SIG-M5 treated with dmso at 0.1 percent for 504 hours (cell line): ENCODE measurements around the gene FRMD4B.

ENCODE experiments used
- DNase-seq: peaks from one replicate; lab custom pipeline; 2025; ENCODE audit not compliant: unreplicated experiment; lab: John Stamatoyannopoulos, UW

The FRMD4B gene

DNA sequence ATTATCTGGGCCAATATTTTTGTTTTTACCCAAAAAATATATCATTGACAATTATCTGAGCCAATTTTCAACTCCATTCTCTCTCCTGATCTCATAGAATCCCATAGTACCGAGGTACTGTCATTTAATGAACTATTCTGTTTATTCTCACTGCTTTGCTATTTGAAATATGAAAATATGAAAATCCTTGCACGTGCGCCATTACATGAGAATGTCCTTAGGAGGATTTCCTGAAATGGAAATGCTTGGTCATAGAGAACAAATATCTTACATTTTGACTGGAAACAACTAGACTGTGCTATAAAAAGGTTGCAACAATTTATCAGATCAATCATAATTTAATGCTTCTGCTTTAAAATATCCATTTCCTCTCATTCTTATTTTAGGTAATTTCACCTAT lies 18.3 kb downstream of the FRMD4B start:
- DNase-seq, result no peak

DNA sequence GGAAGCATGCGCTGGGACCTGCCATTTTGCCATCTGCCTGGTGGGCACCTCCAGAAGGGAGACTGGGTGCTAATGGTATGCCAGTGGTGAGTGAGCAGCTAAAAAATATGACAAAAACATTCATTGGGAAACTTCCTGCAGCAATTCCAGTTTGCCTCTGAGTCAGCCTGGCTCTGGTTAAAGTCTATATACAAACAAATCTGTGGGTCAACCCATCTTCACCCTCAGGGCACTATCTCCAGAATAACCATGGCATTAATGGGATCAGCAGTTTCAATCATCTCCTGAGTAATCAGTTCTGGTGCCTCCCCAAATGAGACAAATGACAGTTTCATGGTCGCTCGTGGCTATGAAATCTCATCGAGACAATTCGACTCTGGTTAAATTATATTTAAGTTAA lies 21.5 kb downstream of the FRMD4B start:
- DNase-seq, result no peak

DNA sequence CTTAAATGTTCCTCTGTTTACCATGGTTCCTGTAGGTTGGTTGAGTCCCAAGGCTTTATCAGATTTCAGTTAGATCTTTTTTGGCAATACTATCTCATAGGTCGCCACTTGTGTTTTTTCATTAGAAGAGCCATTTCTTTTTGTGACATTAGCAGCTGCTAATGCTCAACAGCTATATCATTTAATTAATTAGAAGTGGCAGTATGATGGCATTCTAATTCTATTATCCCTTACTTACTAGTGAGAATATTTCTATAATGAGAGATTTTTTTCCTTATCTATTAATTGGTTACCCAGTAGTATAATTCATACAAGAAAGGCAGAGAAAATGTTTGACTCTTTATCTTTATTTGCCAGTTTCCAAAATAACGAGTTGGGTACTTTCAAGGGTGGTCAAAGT lies 25.2 kb downstream of the FRMD4B start:
- DNase-seq, result no peak

DNA sequence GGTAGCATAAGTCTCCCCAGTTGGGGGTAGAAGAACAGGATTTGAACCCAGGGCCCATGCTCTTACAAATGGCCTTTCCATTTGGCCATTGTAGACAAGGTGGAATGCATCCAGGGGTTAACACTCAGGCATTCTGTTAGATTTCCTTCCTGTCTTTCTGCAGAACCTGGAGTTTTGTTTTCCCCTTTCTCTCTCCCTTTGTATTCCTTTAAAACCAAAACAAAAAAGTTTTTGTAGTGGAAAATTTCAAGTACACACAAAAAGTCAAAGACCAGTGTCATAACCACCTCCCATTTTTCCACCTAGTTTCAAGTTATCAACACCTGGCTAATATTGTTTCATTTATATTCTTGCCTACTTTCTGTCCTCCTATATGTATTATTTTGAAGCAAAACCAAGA lies 26.0 kb downstream of the FRMD4B start:
- DNase-seq, result no peak

DNA sequence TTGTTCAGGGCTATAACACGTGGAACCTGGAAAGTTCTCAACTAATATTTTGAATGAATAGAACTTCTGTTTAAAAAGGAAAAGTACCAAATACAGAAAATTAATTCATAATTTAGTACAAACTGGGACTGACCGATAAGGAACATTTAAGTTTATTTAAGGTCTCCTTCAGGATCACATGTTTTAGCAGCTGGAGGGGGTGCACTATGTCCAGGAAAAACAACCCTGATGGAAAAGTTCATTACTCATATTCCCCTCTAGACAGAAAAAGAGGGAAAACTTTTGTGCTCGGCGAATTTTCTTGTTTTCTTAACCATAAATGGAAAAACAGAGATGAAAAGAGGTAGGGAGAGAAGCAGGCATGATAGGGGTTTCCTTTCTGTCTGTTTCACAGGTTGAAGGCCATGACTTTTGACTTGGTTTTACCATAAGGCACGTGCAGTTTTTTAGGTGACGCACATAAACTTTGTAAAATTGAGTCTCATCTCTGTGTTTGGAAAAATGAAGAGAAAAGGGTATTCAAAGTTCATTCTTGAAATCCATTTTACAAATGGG lies 26.5 kb downstream of the FRMD4B start:
- DNase-seq, result no peak

DNA sequence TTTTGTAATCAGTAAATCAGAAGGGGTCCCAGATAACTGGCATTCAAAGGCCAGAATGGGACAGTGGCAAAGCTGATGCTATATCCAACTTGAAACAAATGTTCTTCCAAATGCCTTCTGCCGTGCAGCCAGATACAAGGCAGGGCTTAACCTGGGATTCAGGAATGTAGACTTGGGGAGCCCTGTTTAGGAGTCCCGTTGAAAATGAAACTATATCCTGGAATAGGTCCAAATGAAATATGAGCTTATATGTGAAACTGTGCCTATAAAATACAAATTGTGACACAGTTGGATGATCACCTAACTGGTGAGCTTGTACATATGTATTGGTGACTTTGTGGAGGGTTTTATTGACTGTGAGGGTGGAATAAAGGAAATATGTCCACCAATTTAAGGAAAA lies 28.7 kb downstream of the FRMD4B start:
- no peak for DNase-seq

DNA sequence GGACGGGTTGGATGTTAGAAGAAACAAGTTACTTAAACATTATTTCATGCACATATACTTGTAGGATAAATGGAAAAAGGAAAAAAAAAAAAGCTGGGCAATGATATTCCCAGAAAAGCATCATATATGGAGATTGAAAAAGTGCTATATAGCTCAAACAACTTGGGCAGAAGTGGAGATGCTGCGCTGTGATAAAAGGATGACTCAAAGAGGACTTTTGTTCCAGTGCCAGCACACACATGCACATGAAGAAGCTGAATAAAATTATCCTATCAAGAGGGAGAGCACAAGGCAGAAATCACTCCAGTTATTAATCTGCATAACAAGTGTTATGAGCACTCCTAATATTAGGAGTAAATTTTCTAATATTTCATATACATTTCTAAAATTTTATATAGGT lies 30.9 kb downstream of the FRMD4B start:
- DNase-seq, result no peak

DNA sequence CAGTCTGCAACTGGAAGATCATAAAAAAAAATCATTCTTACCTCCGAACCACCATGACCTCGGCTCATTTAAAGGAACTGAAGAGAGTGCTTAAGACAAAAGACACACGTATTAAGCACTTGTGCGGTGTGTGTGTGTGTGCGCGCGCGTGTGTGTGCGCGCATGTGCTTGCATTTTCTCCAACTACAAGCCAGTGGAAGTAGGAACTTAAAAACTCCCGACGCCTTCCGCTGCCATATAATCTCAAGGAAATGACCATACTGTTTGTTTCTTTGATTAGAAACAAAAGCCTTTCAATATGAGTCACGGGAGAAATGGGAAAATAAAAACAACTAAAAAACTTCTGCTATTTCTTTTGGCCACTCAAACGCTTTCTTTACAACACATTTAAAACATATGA lies 32.4 kb downstream of the FRMD4B start:
- DNase-seq, result peak; percentile 24

DNA sequence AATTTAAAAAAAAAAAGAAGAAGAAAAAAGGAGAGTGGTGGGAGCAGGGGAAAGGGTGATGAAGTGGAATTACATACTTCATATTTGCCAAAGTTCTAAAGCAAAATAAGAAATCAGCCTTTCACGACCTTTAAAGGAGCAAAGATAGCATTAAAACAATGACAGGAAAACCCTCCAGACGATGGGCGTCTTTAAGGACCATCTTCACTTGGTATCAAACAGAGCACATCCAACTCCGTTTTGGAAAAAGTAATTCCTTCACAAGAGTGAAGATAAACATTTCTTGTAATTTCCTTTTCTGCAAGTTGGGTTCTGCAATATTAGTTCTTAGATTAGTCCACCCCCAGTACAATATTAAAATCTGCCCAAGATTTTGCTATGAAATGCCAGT lies 32.8 kb downstream of the FRMD4B start:
- no peak for DNase-seq

DNA sequence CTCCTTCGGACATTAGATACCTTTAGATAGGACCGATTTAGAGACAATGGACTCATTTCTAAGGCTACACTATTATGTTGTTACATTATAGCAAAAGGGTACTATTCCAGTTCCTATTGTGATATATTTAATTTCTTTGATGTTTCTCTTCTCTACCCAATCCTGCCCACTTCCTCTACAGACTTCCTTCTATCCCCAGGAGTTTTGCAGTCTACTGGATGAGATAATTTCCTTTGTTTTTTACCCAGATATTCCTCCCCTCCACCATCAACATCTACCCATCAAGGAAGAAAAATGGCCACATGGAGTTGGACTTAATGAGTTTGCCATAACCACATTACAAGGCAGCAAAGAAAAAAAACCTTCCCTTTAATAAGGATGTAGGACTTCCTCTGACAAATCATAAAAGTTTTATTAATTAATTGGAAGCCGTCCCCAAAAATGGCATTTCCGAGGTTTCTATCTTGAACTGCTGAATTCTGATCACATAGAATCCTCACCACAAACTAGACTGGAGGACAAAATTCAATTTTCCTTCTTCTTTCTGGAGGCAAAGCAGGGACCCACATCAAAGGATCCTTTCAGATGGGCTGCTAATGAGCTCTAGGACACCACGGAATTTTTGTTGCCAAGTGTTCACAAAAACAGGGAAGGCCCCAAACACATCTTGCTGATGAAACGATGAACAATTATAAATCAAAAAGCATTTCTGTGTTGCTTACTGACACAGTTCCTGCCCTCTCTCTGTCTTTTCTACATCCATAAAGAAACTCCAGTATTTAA lies 33.4 kb downstream of the FRMD4B start:
- DNase-seq, result no peak

DNA sequence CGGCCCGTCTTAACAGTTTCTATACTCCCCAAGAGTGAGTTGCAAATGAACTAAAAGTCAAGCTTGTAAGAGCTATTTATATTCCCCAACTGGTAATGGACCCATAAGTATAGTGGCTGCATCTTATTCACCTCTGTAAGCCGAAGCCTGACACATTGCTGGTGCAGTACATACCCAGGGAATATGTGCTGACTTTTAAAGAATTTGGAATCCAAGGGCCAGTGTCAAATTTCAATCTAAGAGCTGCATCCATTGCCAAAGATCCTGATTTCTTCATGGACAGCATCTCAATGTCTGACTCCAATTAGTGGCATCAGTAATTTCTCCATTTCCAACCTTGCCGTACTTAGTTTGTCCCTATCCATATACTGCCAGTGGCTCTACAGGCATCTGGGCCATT lies 42.0 kb downstream of the FRMD4B start:
- DNase-seq, result no peak

DNA sequence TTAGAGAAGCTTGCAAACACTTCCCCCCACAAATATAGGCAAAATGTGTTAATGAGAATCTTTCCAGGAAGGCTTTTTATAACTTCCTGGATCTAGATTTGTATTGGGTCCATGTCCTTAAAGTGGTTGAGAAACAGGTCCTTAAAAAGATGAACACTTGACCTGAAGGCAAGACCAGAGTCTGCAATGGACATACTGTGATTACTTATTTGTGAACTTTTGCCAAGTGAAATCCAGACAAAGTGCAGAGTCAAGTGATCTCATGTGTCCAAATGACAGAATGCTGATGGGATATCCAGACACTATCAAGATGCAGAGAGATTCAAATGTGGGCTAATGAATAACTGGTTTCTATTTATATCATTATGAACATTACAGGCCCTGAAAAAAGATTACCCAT lies 43.8 kb downstream of the FRMD4B start:
- DNase-seq, result no peak

DNA sequence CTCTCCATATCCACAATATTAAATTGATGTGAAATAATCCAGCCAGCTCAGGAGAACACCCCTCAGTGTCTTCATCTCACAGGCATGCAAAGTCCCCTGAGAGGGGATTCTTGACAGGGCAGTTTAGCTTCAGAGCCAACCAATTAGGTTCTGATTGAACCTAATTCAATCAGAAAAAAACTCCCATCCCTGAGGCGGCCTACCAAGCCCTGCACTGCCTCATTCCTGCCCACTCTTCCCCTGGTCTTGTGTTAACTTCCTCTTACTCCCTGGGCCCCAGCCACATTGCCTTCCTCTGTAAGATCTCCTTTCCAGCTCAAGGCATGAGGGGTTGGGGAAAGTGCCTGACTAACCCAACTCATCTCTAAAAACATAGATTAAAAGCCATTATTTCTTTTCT lies 46.1 kb downstream of the FRMD4B start:
- DNase-seq, result no peak

DNA sequence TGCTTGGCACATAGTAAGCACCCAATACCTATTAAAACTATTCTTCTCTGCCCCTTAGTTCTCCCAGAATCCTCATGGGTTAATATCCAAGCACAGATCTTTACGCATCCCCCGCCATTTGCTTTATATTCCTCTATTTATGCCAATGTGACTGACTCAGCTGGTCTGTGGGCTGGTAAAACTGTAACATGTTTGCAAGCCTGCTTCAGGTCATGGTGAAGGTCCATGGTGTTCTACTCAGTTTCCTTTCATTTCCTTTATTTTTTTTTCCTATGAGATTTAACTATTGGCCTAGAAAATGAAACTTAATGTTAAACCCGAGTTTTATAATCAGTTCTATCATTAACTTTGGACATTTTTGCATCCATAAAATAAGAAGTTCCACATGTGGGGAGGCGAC lies 47.0 kb downstream of the FRMD4B start:
- no peak for DNase-seq

DNA sequence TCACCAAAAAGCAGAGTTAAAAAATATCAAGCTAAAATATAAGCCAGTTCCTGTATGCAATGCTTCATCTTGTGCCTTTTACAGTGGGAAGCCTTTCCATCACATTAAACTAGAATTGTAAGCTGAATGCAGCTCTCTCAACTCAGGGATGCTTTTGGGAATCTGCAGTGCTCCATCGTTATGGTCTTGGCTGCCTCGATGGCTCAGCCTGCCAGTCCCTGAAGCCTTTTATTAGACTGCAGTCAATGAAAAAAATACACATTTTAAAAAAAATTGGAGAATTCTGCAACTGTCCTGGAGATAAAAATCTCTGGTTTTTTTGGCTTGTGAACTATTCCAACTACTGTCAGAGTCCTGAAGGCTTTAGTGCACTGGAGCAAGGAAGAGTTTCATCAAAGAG lies 53.0 kb downstream of the FRMD4B start:
- no peak for DNase-seq

DNA sequence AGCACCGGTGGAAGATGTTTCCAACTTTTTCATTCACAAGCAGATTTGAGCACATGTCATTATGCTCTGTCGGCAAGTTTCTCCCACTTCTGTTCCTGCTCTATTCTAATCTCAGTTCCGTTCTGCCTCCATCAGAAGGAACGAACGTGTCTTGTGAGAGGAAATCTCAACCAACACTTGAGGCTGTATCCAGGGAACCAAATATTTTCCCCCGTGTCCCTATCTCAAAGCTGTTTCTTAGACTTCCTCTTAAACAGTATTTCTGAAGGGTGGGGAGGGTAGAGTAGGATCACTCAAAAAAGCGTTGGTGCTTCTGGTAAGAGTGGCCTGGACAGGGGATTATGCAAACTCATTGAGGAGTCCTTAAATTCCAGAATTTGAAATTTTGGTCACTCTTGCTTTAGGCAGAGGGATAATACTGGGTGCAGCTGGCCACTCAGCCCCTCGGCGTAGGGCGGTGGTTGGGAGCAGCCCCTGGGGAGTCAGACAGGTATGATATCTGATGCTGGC lies 54.9 kb downstream of the FRMD4B start:
- DNase-seq, result no peak

DNA sequence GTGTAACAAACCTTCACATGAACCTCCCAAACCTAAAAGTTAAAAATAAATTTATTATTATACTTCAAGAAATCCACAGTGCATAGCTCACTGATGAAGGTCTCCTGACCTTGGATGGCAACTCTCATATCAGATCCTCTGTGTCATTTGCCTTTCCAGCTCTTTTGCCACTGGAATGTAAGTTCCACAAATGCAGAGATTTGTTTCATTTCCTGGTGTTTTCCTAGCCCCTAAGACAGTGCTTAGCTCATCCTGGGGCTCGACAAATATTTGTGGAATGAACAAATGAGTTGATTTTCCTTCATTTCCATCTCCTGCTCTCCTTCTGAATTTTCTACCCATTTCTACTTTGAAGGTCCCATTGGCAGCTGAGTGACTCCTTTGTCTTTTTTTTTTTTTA lies 56.0 kb downstream of the FRMD4B start:
- no peak for DNase-seq

DNA sequence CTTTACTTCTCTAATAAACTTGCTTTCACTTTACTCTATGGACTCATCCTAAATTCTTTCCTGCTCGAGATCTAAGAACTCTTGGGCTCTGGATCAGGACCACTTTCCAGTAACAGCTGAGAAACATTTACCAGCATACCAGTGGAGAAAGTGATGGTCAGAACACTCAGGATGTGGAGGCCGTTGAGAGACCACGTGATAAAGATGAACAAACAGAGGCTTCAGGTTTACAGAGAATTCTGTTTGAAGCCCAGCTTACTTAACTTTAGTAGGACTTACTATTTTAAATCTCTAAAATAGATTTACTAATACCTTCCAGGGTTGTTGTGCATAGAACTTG lies 57.0 kb downstream of the FRMD4B start:
- no peak for DNase-seq

DNA sequence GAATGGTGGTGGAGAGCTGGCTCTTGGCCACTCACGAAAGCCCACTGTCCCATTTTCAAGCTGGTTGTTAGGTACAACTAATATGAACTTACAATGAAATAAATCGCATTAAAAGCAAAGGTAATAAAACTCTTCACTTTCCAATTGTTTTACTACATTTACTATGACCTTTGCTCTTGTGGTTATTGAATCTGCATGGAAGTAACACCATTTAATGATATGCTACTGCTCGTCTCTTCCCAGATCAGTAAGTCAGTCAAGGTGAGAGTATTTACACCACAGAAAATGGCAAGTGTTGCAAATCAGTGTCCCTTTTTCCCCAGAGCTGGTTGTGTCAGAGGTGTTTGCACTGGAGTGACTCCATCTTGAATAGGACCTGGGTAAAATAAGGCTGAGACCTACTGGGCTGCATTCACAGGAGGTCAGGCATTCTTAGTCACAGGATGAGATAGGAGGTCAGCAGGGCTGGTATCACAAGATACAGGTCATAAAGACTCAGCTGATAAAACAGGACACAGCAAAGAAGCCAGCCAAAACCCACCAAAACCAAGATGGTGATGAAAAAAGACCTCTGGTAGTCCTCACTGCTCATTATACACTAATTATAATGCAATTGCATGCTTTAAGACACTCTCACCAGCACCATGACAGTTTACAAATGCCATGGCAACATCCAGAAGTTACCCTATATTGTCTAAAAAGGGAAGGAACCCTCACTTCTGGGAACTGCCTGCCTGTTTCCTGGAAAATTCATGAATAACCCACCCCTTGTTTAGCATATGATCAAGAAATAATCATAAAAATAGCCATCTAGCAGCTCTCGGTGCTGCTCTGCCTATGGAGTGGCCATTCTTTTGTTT lies 57.6 kb downstream of the FRMD4B start:
- no peak for DNase-seq

DNA sequence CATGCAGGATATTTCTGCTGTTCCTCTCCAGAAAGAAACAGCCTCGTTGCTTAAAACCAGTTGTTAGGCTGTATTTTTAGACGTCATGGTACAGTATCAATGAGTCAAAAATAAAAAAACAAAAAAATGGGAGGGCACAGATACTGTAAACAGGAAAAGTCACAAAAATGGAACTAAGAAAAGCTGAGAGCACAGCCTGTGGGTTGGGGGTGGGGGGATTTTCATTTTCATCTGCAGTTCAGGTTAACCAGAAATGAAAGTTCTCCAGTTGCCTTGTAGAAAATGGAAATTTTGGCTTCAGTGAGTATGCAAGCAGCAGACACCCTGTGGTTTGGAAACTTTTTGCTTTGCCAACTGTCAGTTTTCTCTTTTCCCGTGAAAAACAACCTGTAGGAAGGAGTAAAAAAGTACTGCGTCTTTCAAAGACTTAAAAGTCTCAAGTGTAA lies 59.0 kb downstream of the FRMD4B start:
- DNase-seq, result no peak

DNA sequence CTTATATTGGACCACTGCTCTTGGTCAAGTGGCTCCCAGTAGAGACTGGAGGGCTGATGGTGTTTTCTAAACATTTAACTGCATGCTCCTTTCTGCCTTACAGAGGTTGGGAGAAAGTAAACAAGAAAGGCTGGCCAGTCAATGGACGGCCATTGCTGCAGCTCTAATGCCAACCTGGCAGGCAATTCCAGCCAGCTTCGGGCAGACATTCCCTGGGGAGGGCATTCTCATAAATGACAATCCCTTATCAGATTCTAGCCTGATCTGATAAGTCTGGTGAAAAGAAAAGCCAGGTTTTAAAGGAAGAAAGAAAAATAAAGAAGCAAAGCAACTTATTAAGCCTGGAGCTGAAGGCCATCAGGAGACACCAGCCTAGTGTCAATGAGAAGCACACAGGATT lies 60.7 kb downstream of the FRMD4B start:
- no peak for DNase-seq
